GM19397 (cell line): ENCODE data around the gene ZNRF3.
"Not testable (repeated sequence)": the region's sequence is repeated elsewhere in the genome, so short reads cannot be mapped to it uniquely, and the experiment has no call there.

ENCODE experiments used
- ATAC-seq: cut with Tn5 transposase; IDR thresholded peaks from one replicate; pipeline ENCODE4 v1.9.1; 2021; ENCODE audit warnings: mild to moderate bottlenecking, moderate library complexity; ENCODE audit not compliant: unreplicated experiment

The ZNRF3 gene

GRCh38 chr22:29081517-29082236, 198.3 kb downstream of the ZNRF3 start:
- ATAC-seq: no peak

GRCh38 chr22:29082826-29083545, 199.6 kb downstream of the ZNRF3 start:
- no peak for ATAC-seq

DNA sequence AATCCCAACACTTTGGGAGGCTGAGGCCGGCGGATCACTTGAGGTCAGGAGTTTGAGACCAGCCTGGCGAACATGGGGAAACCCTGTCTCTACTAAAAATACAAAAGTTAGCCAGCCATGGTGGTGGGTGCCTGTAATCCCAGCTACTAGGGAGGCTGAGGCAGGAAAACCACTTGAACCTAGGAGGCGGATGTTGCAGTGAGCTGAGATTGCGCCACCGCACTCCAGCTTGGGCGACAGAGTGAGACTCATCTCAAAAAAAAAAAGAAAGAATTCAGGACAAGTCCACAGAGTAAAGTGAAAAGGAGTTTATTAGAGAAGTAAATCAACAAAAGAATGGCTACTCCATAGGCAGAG, 200.2 kb downstream of the ZNRF3 start:
- ATAC-seq: not testable (repeated sequence)

- no peak for ATAC-seq
Measured at GRCh38 chr22:29083933-29084591, 200.7 kb downstream of the ZNRF3 start.

DNA sequence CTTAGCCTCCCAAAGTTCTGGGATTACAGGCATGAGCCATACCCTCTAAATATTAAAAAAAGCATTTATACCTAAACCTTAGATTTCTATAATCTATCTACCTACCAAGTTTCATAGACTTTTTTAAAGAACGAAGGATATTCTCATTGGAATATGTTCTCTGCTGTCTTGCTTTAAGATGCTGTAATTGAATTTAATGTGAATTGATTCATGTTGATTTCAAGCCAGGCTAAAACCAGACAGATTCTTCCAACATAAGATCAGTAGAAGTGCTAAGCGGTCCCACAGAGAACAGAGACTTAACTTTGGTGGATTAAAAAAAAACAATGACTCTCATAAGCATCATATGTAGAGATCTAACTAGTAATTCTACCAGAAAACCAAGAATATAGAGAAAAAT, 203.6 kb downstream of the ZNRF3 start:
- ATAC-seq: no peak

GRCh38 chr22:29088809-29089208, 205.4 kb downstream of the ZNRF3 start:
- no peak for ATAC-seq

- ATAC-seq: no peak
Measured at GRCh38 chr22:29089507-29089906, 206.1 kb downstream of the ZNRF3 start.

- no peak for ATAC-seq
Measured at GRCh38 chr22:29090039-29090438, 206.7 kb downstream of the ZNRF3 start.

DNA sequence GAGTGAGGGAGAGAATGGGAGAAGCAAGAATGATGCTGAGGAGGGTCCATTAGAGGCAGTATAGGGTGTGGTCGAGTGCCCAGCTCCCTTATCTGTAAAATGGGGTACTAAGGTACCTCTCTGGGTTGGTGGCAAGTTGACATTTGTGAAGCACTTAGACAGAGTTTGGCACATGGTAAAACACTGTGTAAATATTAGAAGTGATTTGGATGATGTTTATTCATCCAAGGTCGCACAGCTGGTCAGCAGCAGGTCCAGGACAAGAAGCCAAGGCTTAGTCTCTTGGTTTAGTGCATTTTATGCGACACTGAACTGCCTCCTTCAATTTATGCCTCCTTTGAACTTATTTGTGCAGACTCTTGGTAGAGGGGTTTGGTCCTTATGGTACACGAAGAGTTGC, 208.9 kb downstream of the ZNRF3 start:
- ATAC-seq: no peak

DNA sequence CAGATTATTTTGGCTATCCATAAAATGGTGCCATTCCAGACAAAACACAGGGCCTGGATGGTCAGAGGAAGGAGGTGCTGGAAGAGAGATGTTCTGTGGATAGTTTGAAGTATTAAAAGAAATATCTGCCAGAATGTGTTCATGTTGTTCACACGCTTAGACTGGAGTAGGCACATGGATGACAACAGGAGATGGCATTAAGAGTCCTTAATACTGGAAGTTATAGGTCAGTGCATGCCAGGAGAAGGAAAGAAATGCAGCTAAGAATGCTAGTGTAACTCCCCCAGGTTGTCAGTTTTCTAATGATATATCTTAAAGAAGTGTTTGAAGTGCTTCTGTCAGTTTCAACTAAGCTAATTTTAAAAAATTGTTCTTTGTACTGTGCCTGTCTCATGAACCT, 209.7 kb downstream of the ZNRF3 start:
- ATAC-seq: no peak

DNA sequence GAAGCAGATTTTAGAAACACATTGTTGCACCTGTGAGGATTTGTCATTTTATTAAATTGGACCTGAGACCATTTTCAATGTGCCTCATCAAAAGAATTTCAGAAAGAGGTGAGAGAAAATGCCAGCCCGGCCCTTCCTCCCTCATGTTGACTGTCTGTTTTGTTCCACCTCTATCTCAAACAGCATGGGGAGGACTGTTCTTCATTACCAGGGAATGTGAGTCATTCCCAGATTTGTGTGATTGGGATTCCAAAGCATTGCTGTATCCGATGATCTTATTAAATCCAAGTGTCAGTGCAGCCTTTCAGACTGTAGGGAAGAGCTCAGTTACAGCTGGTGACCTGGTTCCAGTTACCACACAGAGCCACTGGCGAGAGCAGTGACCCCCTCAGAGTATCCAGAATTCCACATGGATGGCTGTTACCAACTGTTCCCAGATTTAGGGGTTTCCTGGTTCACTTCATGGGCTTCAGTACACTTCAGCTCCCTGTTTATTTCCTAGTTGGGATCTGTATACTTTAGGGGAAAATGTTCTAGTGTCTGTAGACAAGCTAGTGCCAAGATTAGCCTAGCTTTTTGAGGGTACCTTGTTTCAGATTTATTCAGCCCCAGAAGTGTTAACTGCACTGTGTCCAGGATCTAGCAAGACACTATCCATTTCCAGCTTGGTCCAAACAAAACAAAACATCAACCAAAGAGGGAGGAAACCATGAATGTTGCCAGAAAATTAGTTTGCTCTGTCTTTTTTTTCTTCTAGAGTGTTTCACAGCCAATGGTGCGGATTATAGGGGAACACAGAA, 210.3 kb downstream of the ZNRF3 start:
- no peak for ATAC-seq

DNA sequence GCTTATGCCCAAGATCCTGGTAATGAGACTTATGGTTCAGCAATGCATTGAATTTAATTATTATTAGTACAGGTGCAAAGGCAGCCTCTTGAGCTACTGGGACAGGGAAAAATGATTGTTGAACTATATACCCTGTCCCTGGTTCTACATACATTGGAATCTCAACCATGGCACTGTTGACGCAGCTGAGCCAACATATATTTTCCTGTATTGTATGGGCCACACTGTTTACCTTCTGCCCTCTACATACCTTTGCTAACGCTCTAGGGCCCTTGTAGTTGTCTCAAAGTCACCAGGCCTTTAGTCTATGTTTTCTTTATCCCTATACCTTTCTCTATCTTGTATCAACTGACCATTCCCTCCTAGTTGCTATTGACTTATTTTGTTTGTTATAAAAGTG, 212.1 kb downstream of the ZNRF3 start:
- ATAC-seq: no peak

- no peak for ATAC-seq
Measured at GRCh38 chr22:29096736-29097669, 213.6 kb downstream of the ZNRF3 start.

DNA sequence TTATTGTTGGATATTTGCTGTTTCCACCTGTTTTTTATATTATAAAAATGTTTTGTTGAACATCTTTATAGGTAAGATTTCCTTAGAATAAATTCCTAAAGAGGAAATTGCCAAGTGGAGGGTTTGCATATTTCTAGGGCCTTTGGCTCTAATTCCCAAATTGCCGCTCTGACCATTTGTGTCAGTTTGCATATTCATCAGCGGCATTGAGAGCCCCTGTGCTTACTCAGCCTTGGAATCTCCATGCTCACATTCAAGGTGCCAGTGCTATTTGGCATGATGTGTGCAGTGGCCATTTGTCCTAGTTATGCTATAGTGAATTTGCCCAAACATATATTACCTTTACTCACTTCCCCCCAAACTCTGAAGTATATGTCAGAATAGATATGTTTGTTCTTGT, 214.9 kb downstream of the ZNRF3 start:
- ATAC-seq: no peak

- ATAC-seq: no peak
Measured at GRCh38 chr22:29102300-29102699, 218.9 kb downstream of the ZNRF3 start.

DNA sequence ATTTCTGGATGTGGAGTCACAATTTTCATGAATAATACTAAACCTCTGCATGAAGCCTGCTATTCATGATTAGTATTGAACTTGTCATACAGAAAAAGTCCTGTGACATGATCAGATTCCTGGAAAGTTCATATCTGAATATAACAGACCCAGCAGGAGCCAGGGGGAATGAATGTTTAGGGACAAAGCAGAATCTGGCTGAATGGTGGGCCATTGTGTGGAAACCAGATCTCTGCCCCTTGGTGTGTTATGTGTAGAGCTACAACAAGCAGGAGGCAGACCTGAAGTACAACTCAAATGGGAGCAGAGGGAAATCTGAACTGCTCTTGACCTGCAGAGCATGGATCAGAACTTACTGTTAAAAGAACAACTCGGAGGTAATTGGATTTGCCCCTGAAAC, 219.7 kb downstream of the ZNRF3 start:
- no peak for ATAC-seq

- ATAC-seq: no peak
Measured at GRCh38 chr22:29105468-29105867, 222.1 kb downstream of the ZNRF3 start.

DNA sequence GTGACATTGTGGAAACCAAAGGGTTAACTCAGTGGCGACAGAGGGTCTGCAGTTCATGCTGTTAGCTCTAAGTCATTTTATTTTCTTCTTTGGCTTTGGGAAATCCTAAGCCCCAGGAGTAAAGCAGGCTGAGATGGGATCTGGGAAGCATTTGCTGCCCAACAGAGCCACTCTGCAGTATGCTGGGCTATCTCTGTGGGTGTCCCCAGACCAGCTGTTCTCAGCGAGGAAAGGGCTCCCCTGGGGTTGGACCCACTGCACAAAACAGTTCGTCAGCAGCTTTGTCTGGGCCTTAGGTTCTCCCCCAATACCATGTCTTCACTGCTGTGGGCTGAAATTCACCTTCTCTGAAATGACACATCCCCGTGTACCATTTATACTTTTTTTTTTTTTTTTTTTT, 223.5 kb downstream of the ZNRF3 start:
- ATAC-seq: no peak
